Heart left ventricle (tissue), 16 donors: ENCODE results near the gene KLF15. TPM values are rescaled to one million over a fixed set of nuclear protein-coding genes. Genes with fewer than 3 reads are reported as not detected.
A peak's percentile ranks its signal among the peaks of the same experiment; 100 is the strongest.

Experiments
- ATAC-seq, 4 donors: fragments of 200-7000 bp; cut with Tn5 transposase; one replicate each; pipeline ENCODE4 v1.9.1; 2020 to 2022; ENCODE audit warnings: moderate library complexity in 4 of 4, mild to moderate bottlenecking in 3 of 4, moderate number of reproducible peaks in 1 of 4
- DNase-seq, 5 donors: peaks; one replicate each; pipeline ENCODE4 v3.0.0-alpha.2; 2020
- H3K27ac ChIP-seq, 12 donors: fragments of 200-600 bp; sonication (generic) in 4 of 12; one replicate each; pipeline versions ENCODE4 v1.5.0 to v1.8.0; 2016 to 2022; ENCODE audit warnings: mild to moderate bottlenecking in 2 of 12
- H3K27me3 ChIP-seq, 9 donors: fragments of 200-600 bp; sonication (generic) in 2 of 9; one replicate each; pipeline versions ENCODE4 v1.5.1 to v1.8.0; 2016 to 2022; ENCODE audit warnings: mild to moderate bottlenecking in 3 of 9
- H3K36me3 ChIP-seq, 9 donors: fragments of 200-600 bp; sonication (generic) in 2 of 9; one replicate each; pipeline versions ENCODE4 v1.5.0 to v1.8.0; 2018 to 2022; ENCODE audit warnings: mild to moderate bottlenecking in 2 of 9
- H3K4me1 ChIP-seq, 12 donors: fragments of 200-600 bp; sonication (generic) in 4 of 12; one replicate each; pipeline versions ENCODE4 v1.5.0 to v1.8.0; 2016 to 2022; ENCODE audit warnings: mild to moderate bottlenecking in 3 of 12
- H3K4me3 ChIP-seq, 12 donors: fragments of 200-600 bp; sonication (generic) in 4 of 12; one replicate each; pipeline versions ENCODE4 v1.5.0 to v1.8.0; 2017 to 2022; ENCODE audit warnings: mild to moderate bottlenecking in 9 of 12, moderate library complexity in 4 of 12
- H3K9me3 ChIP-seq, 12 donors: fragments of 200-600 bp; sonication (generic) in 4 of 12; one replicate each; pipeline versions ENCODE4 v1.5.0 to v1.8.0; 2016 to 2022; ENCODE audit warnings: mild to moderate bottlenecking in 1 of 12
- POLR2A ChIP-seq, 2 donors: fragments of 450-650 bp; IDR thresholded peaks; one replicate each; pipeline ENCODE4 v1.6.1; 2017; ENCODE audit warnings: antibody characterized with exemption in 2 of 2, mild to moderate bottlenecking in 2 of 2, moderate library complexity in 2 of 2
- WGBS, 4 donors: extraction: QIAGEN DNeasy Blood & Tissue Kit in 2 of 4; methylation state at CpG; one replicate each; pipeline versions ENCODE4 v1.1.5 to v1.1.7; 2013 to 2018; 5-methylcytosine and 5-hydroxymethylcytosine counted together
- intact Hi-C, 10 donors: fragments of 100-400 bp; cut with DNase I; formaldehyde crosslinking; loops; one replicate each; pipeline versions ENCODE4 v1.11.1 to v1.14.2; 2022
- polyA plus RNA-seq, 2 donors: library from polyadenylated mRNA; stranded (reverse); fragments of 200-250 nt; gene quantifications; one replicate each; pipeline ENCODE4 v1.2.3, GENCODE V29; 2013
- total RNA-seq, 9 donors: library from RNA; depleted of rRNA in 2 of 9; stranded (reverse); fragments of >200 nt in 2 of 9; fragmentation: NEBNext Ultra II Directional in 3 of 9; extraction: Animal tissue kit (Norgen Biotek cat#: 25700) in 3 of 9; gene quantifications; one replicate each; pipeline versions ENCODE4 v1.1.0 to v1.2.4, GENCODE V29; 2016 to 2023
- TF ChIP-seq, protein P1 (sequence below), 12 donors: fragments of 200-600 bp; sonication (generic) in 4 of 12; IDR thresholded peaks; one replicate each; pipeline versions ENCODE4 v1.5.0 to v1.8.0; 2018 to 2022; ENCODE audit warnings: antibody characterized with exemption in 12 of 12, mild to moderate bottlenecking in 5 of 12
- donor health status: ischemic (EF 13 %, LVEDD 7.1; RV severe dilation, severe dysfunction).
- donor health status: healthy with polysubstance abuse.
- donor health status: DM: no; HTN: yes; CAD: no.
- donor health status: DM: no; HTN: no; CAD: no.
- donor health status: ischemic (EF 25% LVEDD 6.9; RV normal size, moderate dysfunction).
- donor health status: ischemic (EF 25% LVEDD 5.7; RV mildly dilated, moderate dysfunction).
- donor health status: healthy.
- donor health status: DM: yes; HTN: yes; CAD: no.
- donor health status: ischemic (EF 35%, LVEDD 5.7; RV mildly dilated, moderate dysfunction).
- donor health status: nonischemic (EF 11% LVEDD 7.7; RV severe dilation, severe dysfunction).
- donor health status: DM: yes; HTN: yes; CAD: no.
- donor health status: PGD.
- donor health status: ischemic (EF 29% LVEDD 5.4; RV normal size, mild dysfunction).
- donor health status: nonischemic (EF 23%, LVEDD 6.1; RV moderate dilation, normal function).

The KLF15 gene
- total and polyA plus RNA-seq, 11 donors = 10.5 to 85.8 (median 35.9) TPM

DNA sequence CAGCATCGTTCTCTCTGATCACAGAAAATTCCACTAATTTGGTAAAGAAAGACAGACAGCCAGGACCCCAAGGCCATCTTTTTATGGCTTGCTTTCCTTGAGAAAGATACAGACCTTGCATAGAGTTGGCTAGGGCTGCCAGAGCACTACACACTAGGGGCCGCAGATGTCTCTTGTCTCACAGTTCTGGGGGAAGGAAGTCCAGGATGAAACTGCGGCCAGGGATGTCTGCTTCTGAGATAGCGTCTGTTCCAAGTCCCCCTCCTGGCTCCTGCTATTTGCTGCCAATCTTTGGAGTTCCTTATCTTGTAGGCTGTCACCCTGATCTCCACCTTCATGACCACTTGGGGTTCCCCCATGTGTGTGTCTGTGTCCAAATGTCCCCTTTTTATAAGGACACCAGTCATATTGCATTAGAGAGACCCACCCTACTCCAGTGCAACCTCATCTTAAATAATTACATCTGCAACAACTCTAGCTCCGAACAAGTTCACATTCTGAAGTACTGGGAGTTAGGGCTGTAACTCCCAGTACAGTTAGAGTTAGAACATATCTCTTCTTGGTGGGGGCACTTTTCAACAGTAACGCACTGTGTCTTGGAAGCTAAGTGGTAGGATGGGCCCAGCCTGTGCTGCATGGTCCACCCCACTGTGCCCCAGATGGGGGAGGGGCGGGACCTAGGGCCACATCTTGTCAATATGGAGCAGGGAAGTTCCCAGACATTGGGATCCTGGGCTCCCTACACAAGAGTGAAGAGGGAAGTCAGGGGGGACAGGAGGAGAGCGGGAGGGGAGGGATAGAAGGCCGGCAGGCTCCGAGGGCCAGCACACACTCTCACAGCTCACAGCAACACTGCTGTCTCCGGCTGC is 42.2 kb downstream of the KLF15 start:
- no peaks in the 10 kb centered on the region for H3K4me1 ChIP-seq
- intact Hi-C loops = no loop called here
- ATAC-seq (peak in 1 of 4 donors; percentile 46), DNase-seq (peak in 1 of 5 donors; percentile 20)
- no peak for TF ChIP-seq POLR2A (IDR thresholded peaks at IDR 0.05)
- TF ChIP-seq, protein P1, sequence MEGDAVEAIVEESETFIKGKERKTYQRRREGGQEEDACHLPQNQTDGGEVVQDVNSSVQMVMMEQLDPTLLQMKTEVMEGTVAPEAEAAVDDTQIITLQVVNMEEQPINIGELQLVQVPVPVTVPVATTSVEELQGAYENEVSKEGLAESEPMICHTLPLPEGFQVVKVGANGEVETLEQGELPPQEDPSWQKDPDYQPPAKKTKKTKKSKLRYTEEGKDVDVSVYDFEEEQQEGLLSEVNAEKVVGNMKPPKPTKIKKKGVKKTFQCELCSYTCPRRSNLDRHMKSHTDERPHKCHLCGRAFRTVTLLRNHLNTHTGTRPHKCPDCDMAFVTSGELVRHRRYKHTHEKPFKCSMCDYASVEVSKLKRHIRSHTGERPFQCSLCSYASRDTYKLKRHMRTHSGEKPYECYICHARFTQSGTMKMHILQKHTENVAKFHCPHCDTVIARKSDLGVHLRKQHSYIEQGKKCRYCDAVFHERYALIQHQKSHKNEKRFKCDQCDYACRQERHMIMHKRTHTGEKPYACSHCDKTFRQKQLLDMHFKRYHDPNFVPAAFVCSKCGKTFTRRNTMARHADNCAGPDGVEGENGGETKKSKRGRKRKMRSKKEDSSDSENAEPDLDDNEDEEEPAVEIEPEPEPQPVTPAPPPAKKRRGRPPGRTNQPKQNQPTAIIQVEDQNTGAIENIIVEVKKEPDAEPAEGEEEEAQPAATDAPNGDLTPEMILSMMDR (IDR thresholded peaks at IDR 0.05) = no peak
- H3K36me3 ChIP-seq = no peaks in the 10 kb centered on the region
- no peak overlapping the region for H3K4me3 ChIP-seq
- 59 to 73% (median 68%) methylated on average over 11 of the region's 11 CpGs for WGBS, 4 donors
- H3K9me3 ChIP-seq = peaks cover 0 to 8% (median 0%) of the 10 kb centered on the region in 12 donors
- H3K27ac ChIP-seq = no peak overlapping the region
- H3K27me3 ChIP-seq = no peaks in the 10 kb centered on the region

GRCh38 chr3:126314305-126314789 is 42.9 kb downstream of the KLF15 start:
- Histone ChIP-seq H3K4me1 (no peaks in the 10 kb centered on the region), H3K27ac (no peak overlapping the region), H3K27me3 (no peaks in the 10 kb centered on the region), H3K36me3 (no peaks in the 10 kb centered on the region), H3K4me3 (no peak overlapping the region), H3K9me3 (peaks cover 0 to 8% (median 0%) of the 10 kb centered on the region in 12 donors)
- intact Hi-C loops = no loop called here
- DNase-seq (no peak), ATAC-seq (no peak)
- WGBS, 4 donors = 61 to 90% (median 66%) methylated on average over 2 to 4 of the region's 4 CpGs
- TF ChIP-seq, protein P1 (IDR thresholded peaks at IDR 0.05) = no peak
- TF ChIP-seq POLR2A (IDR thresholded peaks at IDR 0.05) = no peak

- no peak for ATAC-seq
- intact Hi-C loops = no loop called here
- no peaks in the 10 kb centered on the region for H3K36me3 ChIP-seq
- no peak for DNase-seq
- H3K4me3 ChIP-seq = no peak overlapping the region
- H3K27me3 ChIP-seq = no peaks in the 10 kb centered on the region
- whole genome bisulfite sequencing, 4 donors = 72 to 85% (median 84%) methylated on average over 6 of the region's 6 CpGs
- no peak for TF ChIP-seq POLR2A (IDR thresholded peaks at IDR 0.05)
- TF ChIP-seq, protein P1 (IDR thresholded peaks at IDR 0.05) = no peak
- H3K9me3 ChIP-seq = peaks cover 0 to 8% (median 0%) of the 10 kb centered on the region in 12 donors
- H3K27ac ChIP-seq = no peak overlapping the region
- no peaks in the 10 kb centered on the region for H3K4me1 ChIP-seq
Measured at GRCh38 chr3:126313580-126314304, 43.5 kb downstream of the KLF15 start.

GRCh38 chr3:126313166-126313565 is 44.0 kb downstream of the KLF15 start:
- no peak overlapping the region for H3K4me3 ChIP-seq
- no peak for DNase-seq
- no peaks in the 10 kb centered on the region for H3K4me1 ChIP-seq
- peaks cover 0 to 8% (median 0%) of the 10 kb centered on the region in 12 donors for H3K9me3 ChIP-seq
- H3K27me3 ChIP-seq = no peaks in the 10 kb centered on the region
- TF ChIP-seq, protein P1 (IDR thresholded peaks at IDR 0.05) = no peak
- TF ChIP-seq POLR2A (IDR thresholded peaks at IDR 0.05) = no peak
- ATAC-seq = no peak
- no peaks in the 10 kb centered on the region for H3K36me3 ChIP-seq
- 94 to 99% (median 95%) methylated on average over 6 of the region's 6 CpGs for WGBS, 4 donors
- intact Hi-C loops = no loop called here
- H3K27ac ChIP-seq = no peak overlapping the region
